SK-N-SH (cell line): ENCODE measurements around the gene SYNPO2. TPM values are rescaled to one million over a fixed set of nuclear protein-coding genes. Genes with fewer than 3 reads are reported as not detected.

Source experiments
- CTCF ChIA-PET: fragments of 300-600, 350-600 bp; formaldehyde crosslinking; extraction: SDS; loops from one replicate; lab custom pipeline; 2021; lab: Yijun Ruan, JAX
- POLR2A ChIA-PET: fragments of 350-600 bp; sonication (Branson Sonifier 250); formaldehyde crosslinking; extraction: SDS; loops from one replicate; lab custom pipeline; 2020; ENCODE audit warnings: antibody characterized with exemption, inconsistent platforms; lab: Yijun Ruan, JAX
- DNase-seq: peaks from one replicate; pipeline ENCODE4 v3.0.0; 2012
- H2AFZ ChIP-seq: fragments of 200-600 bp; sonication (generic); 2 replicates; pipeline ENCODE4 v1.8.1; 2016; ENCODE audit warnings: antibody characterized with exemption, mild to moderate bottlenecking, low read depth
- H3F3A ChIP-seq: fragments of 200-600 bp; sonication (generic); replicated peaks from 2 replicates; pipeline ENCODE3; 2016; ENCODE audit warnings: antibody characterized with exemption, mild to moderate bottlenecking; ENCODE audit not compliant: insufficient read depth
- H3K27ac ChIP-seq, 2 experiments: fragments of 200-500 bp in 1 of 2; fragments of 200-600 bp in 1 of 2; sonication (Bioruptor generic) in 1 of 2; sonication (generic), shearing (Covaris generic) in 1 of 2; 2 replicates each; pipeline versions ENCODE4 v1.5.1 to v1.6.1; 2014 to 2016; ENCODE audit warnings: low read depth in 2 of 2, inconsistent platforms in 1 of 2, low read length in 1 of 2, mild to moderate bottlenecking in 1 of 2, mixed read lengths in 1 of 2
- H3K27me3 ChIP-seq: fragments of 200-600 bp; sonication (generic), shearing (Covaris generic); 2 replicates; pipeline ENCODE4 v1.6.1; 2016; ENCODE audit warnings: mixed run types; ENCODE audit not compliant: insufficient read depth
- H3K36me3 ChIP-seq, 2 experiments: fragments of 200-500 bp in 1 of 2; fragments of 200-600 bp in 1 of 2; sonication (Bioruptor generic) in 1 of 2; sonication (generic) in 1 of 2; replicated peaks in 1 of 2; 2 replicates each; pipeline versions ENCODE3 to v1.5.1; 2014 to 2016; ENCODE audit warnings: low read length in 1 of 2, mild to moderate bottlenecking in 1 of 2; ENCODE audit not compliant: insufficient read depth in 2 of 2, control insufficient read depth in 1 of 2
- H3K4me1 ChIP-seq, 2 experiments: fragments of 200-500 bp in 1 of 2; fragments of 200-600 bp in 1 of 2; sonication (Bioruptor generic) in 1 of 2; sonication (generic), shearing (Covaris generic) in 1 of 2; 2 replicates each; pipeline versions ENCODE4 v1.5.1 to v1.6.1; 2014 to 2016; ENCODE audit warnings: low read depth in 1 of 2, low read length in 1 of 2, mixed run types in 1 of 2; ENCODE audit not compliant: insufficient read depth in 2 of 2, control insufficient read depth in 1 of 2
- H3K4me2 ChIP-seq: fragments of 200-600 bp; sonication (generic), shearing (Covaris generic); 2 replicates; pipeline ENCODE4 v1.6.1; 2017; ENCODE audit warnings: mixed run types
- H3K4me3 ChIP-seq, 2 experiments: fragments of 200-500 bp in 1 of 2; fragments of 200-600 bp in 1 of 2; sonication (Bioruptor generic) in 1 of 2; sonication (generic), shearing (Covaris generic) in 1 of 2; 2 replicates each; pipeline versions ENCODE4 v1.5.1 to v1.8.1; 2014 to 2016; ENCODE audit warnings: low read depth in 2 of 2, inconsistent platforms in 1 of 2, low read length in 1 of 2, mild to moderate bottlenecking in 1 of 2, mixed read lengths in 1 of 2, moderate library complexity in 1 of 2
- H3K79me2 ChIP-seq: fragments of 200-600 bp; sonication (generic); 2 replicates; pipeline ENCODE4 v1.8.1; 2017; ENCODE audit warnings: mild to moderate bottlenecking; ENCODE audit not compliant: insufficient read depth
- H3K9ac ChIP-seq: fragments of 200-600 bp; sonication (generic); 2 replicates; pipeline ENCODE4 v1.6.1; 2017; ENCODE audit warnings: mixed run types
- H3K9me2 ChIP-seq: fragments of 200-600 bp; sonication (generic); 2 replicates; pipeline ENCODE4 v1.6.1; 2017; ENCODE audit warnings: mixed run types
- H3K9me3 ChIP-seq: fragments of 200-600 bp; sonication (generic); 2 replicates; pipeline ENCODE4 v1.6.1; 2017; ENCODE audit warnings: mixed run types, mild to moderate bottlenecking, moderate library complexity
- H4K20me1 ChIP-seq: fragments of 200-600 bp; sonication (generic); 2 replicates; pipeline ENCODE4 v1.6.1; 2017; ENCODE audit warnings: mild to moderate bottlenecking, mixed run types; ENCODE audit not compliant: insufficient read depth
- CHD2 ChIP-seq: fragments of 150-350 bp; IDR thresholded peaks from 2 replicates; pipeline ENCODE4 v1.6.1; 2018; ENCODE audit warnings: low read length; ENCODE audit not compliant: partially characterized antibody
- FOSL2 ChIP-seq: IDR thresholded peaks from 2 replicates; pipeline ENCODE4 v1.4.0; 2012; ENCODE audit warnings: low read depth, mild to moderate bottlenecking, moderate library complexity, borderline replicate concordance
- FOXM1 ChIP-seq: IDR thresholded peaks from 2 replicates; pipeline ENCODE4 v1.4.0; 2012; ENCODE audit warnings: low read depth, mild to moderate bottlenecking
- GABPA ChIP-seq: IDR thresholded peaks from 2 replicates; pipeline ENCODE4 v1.4.0; 2012; ENCODE audit warnings: low read depth, mild to moderate bottlenecking
- JUND ChIP-seq: IDR thresholded peaks from 2 replicates; pipeline ENCODE4 v1.4.0; 2012
- MAX ChIP-seq: IDR thresholded peaks from 2 replicates; pipeline ENCODE4 v1.4.0; 2012; ENCODE audit warnings: low read depth
- MEF2A ChIP-seq: IDR thresholded peaks from 2 replicates; pipeline ENCODE4 v1.4.0; 2012; ENCODE audit warnings: low read depth, borderline replicate concordance
- MXI1 ChIP-seq: IDR thresholded peaks from 2 replicates; pipeline ENCODE4 v1.6.1; 2012; ENCODE audit warnings: mild to moderate bottlenecking, low read depth, low read length, improper control_type of control experiment
- NRF1 ChIP-seq: IDR thresholded peaks from 2 replicates; pipeline ENCODE4 v1.6.1; 2012; ENCODE audit warnings: low read depth, mild to moderate bottlenecking, low read length
- POLR2AphosphoS5 ChIP-seq: IDR thresholded peaks from 2 replicates; pipeline ENCODE4 v1.6.1; 2012; ENCODE audit warnings: low read depth, low read length
- RAD21 ChIP-seq: IDR thresholded peaks from 2 replicates; pipeline ENCODE4 v1.6.1; 2012; ENCODE audit warnings: mild to moderate bottlenecking, low read length
- RCOR1 ChIP-seq: fragments of 150-350 bp; IDR thresholded peaks from 2 replicates; pipeline ENCODE4 v1.6.1; 2017; ENCODE audit warnings: antibody characterized with exemption, low read length
- RFX5 ChIP-seq: IDR thresholded peaks from 2 replicates; pipeline ENCODE4 v1.6.1; 2012; ENCODE audit warnings: mild to moderate bottlenecking, improper control_type of control experiment, low read length
- RXRA ChIP-seq: IDR thresholded peaks from 2 replicates; pipeline ENCODE4 v1.4.0; 2012; ENCODE audit warnings: low read depth, mild to moderate bottlenecking, borderline replicate concordance
- SIN3A ChIP-seq: IDR thresholded peaks from 2 replicates; pipeline ENCODE4 v1.6.1; 2012; ENCODE audit warnings: low read depth, mild to moderate bottlenecking, low read length, moderate library complexity, borderline replicate concordance
- TAF1 ChIP-seq: IDR thresholded peaks from 2 replicates; pipeline ENCODE4 v1.6.1; 2012; ENCODE audit warnings: low read depth, mild to moderate bottlenecking, low read length, moderate library complexity, borderline replicate concordance
- TCF12 ChIP-seq: IDR thresholded peaks from 2 replicates; pipeline ENCODE4 v1.4.0; 2012
- TEAD4 ChIP-seq: IDR thresholded peaks from 2 replicates; pipeline ENCODE4 v1.4.0; 2012; ENCODE audit warnings: mild to moderate bottlenecking, borderline replicate concordance; ENCODE audit not compliant: insufficient read depth
- USF1 ChIP-seq: IDR thresholded peaks from 2 replicates; pipeline ENCODE4 v1.4.0; 2012; ENCODE audit warnings: low read depth, borderline replicate concordance
- USF2 ChIP-seq: fragments of 150-350 bp; IDR thresholded peaks from 2 replicates; pipeline ENCODE4 v1.6.1; 2017; ENCODE audit warnings: antibody characterized with exemption, low read length, low read depth, borderline replicate concordance
- YY1 ChIP-seq: IDR thresholded peaks from 2 replicates; pipeline ENCODE4 v1.4.0; 2012; ENCODE audit warnings: low read depth, mild to moderate bottlenecking
- ZBTB33 ChIP-seq: IDR thresholded peaks from 2 replicates; pipeline ENCODE4 v1.4.0; 2012; ENCODE audit warnings: low read depth, borderline replicate concordance
- WGBS: methylation state at CpG from one replicate; pipeline ENCODE4 v1.1.6; 2017; ENCODE audit warnings: low lambda C conversion rate; 5-methylcytosine and 5-hydroxymethylcytosine counted together
- polyA plus RNA-seq, 3 experiments: library from polyadenylated mRNA; depleted of rRNA; stranded (reverse); fragments of >200 nt; gene quantifications; 2 replicates each; pipeline ENCODE4 v1.2.3, GENCODE V29; 2012
- TF ChIP-seq, protein P1 (sequence below): fragments of 200-600 bp; sonication (generic); IDR thresholded peaks from 2 replicates; pipeline ENCODE4 v1.6.1; 2017; ENCODE audit warnings: antibody characterized with exemption, mild to moderate bottlenecking, moderate library complexity

The SYNPO2 gene
- polyA plus RNA-seq, 1 of the 3 experiments (the other 2 are of a cell fraction) = 7.2 TPM

GRCh38 chr4:118916691-118917289 lies 28.1 kb downstream of the SYNPO2 start:
- no peak for TF ChIP-seq POLR2AphosphoS5
- no peak for TF ChIP-seq JUND
- TF ChIP-seq RXRA = no peak
- no peak for TF ChIP-seq ZBTB33
- no peak for TF ChIP-seq RFX5
- TF ChIP-seq TCF12 = no peak
- no peak for TF ChIP-seq RCOR1
- 95% methylated on average over 9 of the region's 9 CpGs for WGBS
- Histone ChIP-seq H3K9ac (no peak overlapping the region), H3K27ac (peak overlapping the region in 1 of 2 experiments; percentile 83), H3K4me2 (no peak overlapping the region), H3K4me3 (no peak overlapping the region), H3K9me2 (no peaks in the 10 kb centered on the region), H3K36me3 (no peaks in the 10 kb centered on the region), H2AFZ (no peak overlapping the region), H3K27me3 (no peaks in the 10 kb centered on the region), H3K9me3 (no peaks in the 10 kb centered on the region), H3F3A (peaks cover 30% of the 10 kb centered on the region), H4K20me1 (no peaks in the 10 kb centered on the region), H3K4me1 (peaks cover 29 to 34% of the 10 kb centered on the region in 2 experiments), H3K79me2 (0 out of 2 replicates have a peak, but pooled peaks cover 9% of the 10 kb centered on the region)
- DNase-seq = no peak
- POLR2A ChIA-PET = no interaction called here
- CTCF ChIA-PET = interaction anchor here (1.3 to 1.4 kb wide), 2 partner anchors 12 to 26 kb away, joined by 3 to 5 read pairs; no protein-coding TSS in a partner anchor

- H3K4me1 ChIP-seq = peaks cover 29 to 35% of the 10 kb centered on the region in 2 experiments
- no peaks in the 10 kb centered on the region for H3K36me3 ChIP-seq
- no peaks in the 10 kb centered on the region for H3K9me3 ChIP-seq
- peak overlapping the region in 1 of 2 experiments; percentile 7; a peak in 2 of 4 replicates for H3K4me3 ChIP-seq
- ChIA-PET POLR2A (no interaction called here), CTCF (interaction anchor here (1.0 to 1.4 kb wide), 3 partner anchors 13 to 48 kb away, joined by 3 to 5 read pairs (median 3); no protein-coding TSS in a partner anchor)
- peak overlapping the region; percentile 83 to 84 for H3K27ac ChIP-seq
- 9% methylated on average over 2 of the region's 2 CpGs for WGBS
- 0 out of 2 replicates have a peak overlapping the region, but pooled peaks have one; percentile 0 for H2AFZ ChIP-seq
- no peaks in the 10 kb centered on the region for H3K9me2 ChIP-seq
- 0 out of 2 replicates have a peak, but pooled peaks cover 9% of the 10 kb centered on the region for H3K79me2 ChIP-seq
- peak overlapping the region; percentile 9; the same call in 1 of the 2 replicates for H3K9ac ChIP-seq
- H3K27me3 ChIP-seq = no peaks in the 10 kb centered on the region
- peaks cover 26% of the 10 kb centered on the region for H3F3A ChIP-seq
- H4K20me1 ChIP-seq = no peaks in the 10 kb centered on the region
- no peak for DNase-seq
- H3K4me2 ChIP-seq = peak overlapping the region; percentile 51
- no peak for TF ChIP-seq FOXM1
- TF ChIP-seq JUND = peak; percentile 8; the same call in 1 of the 2 replicates
- TF ChIP-seq USF2 = no peak
- TF ChIP-seq FOSL2 = peak; percentile 47; the same call in 1 of the 2 replicates
- TF ChIP-seq TEAD4 = no peak
- no peak for TF ChIP-seq TAF1
- TF ChIP-seq, protein P1, sequence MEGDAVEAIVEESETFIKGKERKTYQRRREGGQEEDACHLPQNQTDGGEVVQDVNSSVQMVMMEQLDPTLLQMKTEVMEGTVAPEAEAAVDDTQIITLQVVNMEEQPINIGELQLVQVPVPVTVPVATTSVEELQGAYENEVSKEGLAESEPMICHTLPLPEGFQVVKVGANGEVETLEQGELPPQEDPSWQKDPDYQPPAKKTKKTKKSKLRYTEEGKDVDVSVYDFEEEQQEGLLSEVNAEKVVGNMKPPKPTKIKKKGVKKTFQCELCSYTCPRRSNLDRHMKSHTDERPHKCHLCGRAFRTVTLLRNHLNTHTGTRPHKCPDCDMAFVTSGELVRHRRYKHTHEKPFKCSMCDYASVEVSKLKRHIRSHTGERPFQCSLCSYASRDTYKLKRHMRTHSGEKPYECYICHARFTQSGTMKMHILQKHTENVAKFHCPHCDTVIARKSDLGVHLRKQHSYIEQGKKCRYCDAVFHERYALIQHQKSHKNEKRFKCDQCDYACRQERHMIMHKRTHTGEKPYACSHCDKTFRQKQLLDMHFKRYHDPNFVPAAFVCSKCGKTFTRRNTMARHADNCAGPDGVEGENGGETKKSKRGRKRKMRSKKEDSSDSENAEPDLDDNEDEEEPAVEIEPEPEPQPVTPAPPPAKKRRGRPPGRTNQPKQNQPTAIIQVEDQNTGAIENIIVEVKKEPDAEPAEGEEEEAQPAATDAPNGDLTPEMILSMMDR = no peak
- no peak for TF ChIP-seq RXRA
- no peak for TF ChIP-seq MAX
- no peak for TF ChIP-seq NRF1
- TF ChIP-seq USF1 = no peak
- TF ChIP-seq TCF12 = peak; percentile 37
- TF ChIP-seq CHD2 = no peak
- TF ChIP-seq SIN3A = no peak
- TF ChIP-seq GABPA = no peak
- TF ChIP-seq MXI1 = no peak
- no peak for TF ChIP-seq RAD21
- no peak for TF ChIP-seq YY1
- TF ChIP-seq MEF2A = no peak
Measured at GRCh38 chr4:118917582-118917981, 28.9 kb downstream of the SYNPO2 start.
